ENCODE measurements around the gene ADGRL2. TPM values are rescaled to one million over a fixed set of nuclear protein-coding genes. Genes with fewer than 3 reads are reported as not detected.

The ADGRL2 gene
- total and polyA plus RNA-seq, 9 of the 15 experiments (the other 6 are each of a cell fraction or from before 2014, with no cell fraction given) = 0.03 to 0.15 (median 0.13) TPM; not detected in 6

GRCh38 chr1:81775510-81775909 is 25.2 kb upstream of the ADGRL2 start:
- H3K36me3 ChIP-seq (ENCODE audit: control insufficient read depth, insufficient read depth, low read length) = no peaks in the 10 kb centered on the region
- no TSS peak for BruUV-seq (replicated peaks)
- CTCF ChIA-PET (ENCODE audit: low intra/inter-chr PET ratio) = no interaction called here
- in situ Hi-C loops (cut with MboI) (no loop called here), intact Hi-C loops (cut with micrococcal nuclease) (no loop called here)
- no peak for TF ChIP-seq ZFP1 (CRISPR knock-in tag; IDR thresholded peaks at IDR 0.05)
- no peak for TF ChIP-seq ZNF354B (CRISPR knock-in tag; IDR thresholded peaks at IDR 0.05)
- no peak for TF ChIP-seq HNRNPLL (IDR thresholded peaks at IDR 0.05; ENCODE audit: low read depth, low read length, poor library complexity, severe bottlenecking)
- TF ChIP-seq MNT (conservative IDR thresholded peaks at IDR 0.05) = no peak
- no peak for TF ChIP-seq MECOM (CRISPR knock-in tag; IDR thresholded peaks at IDR 0.05)
- TF ChIP-seq MLX (CRISPR knock-in tag; conservative IDR thresholded peaks at IDR 0.05) = no peak
- TF ChIP-seq ZBTB26 (CRISPR knock-in tag; IDR thresholded peaks at IDR 0.05) = no peak
- no peak for TF ChIP-seq ZNF778 (CRISPR knock-in tag; IDR thresholded peaks at IDR 0.05)
- no peak for TF ChIP-seq HDAC3 (IDR thresholded peaks at IDR 0.05; ENCODE audit: borderline replicate concordance, partially characterized antibody)
- TF ChIP-seq EHMT2 (IDR thresholded peaks at IDR 0.05) = no peak
- no peaks in the 10 kb centered on the region for H3K9me1 ChIP-seq (ENCODE audit: control insufficient read depth, insufficient read depth, low read length)
- H2AFZ ChIP-seq (ENCODE audit: low read depth, low read length) = no peak overlapping the region
- H3K9ac ChIP-seq (ENCODE audit: insufficient read depth in 1 of 2, low read depth in 2 of 2, low read length in 2 of 2) = no peak overlapping the region
- no peaks in the 10 kb centered on the region for H3K4me1 ChIP-seq (replicated peaks in 1 of 2; ENCODE audit: control insufficient read depth in 2 of 2, insufficient read depth in 2 of 2, low read length in 2 of 2)
- H3K27ac ChIP-seq (ENCODE audit: extremely low read depth, low read depth, low read length) = no peak overlapping the region
- ATAC-seq = no peak
- no peak for DNase-seq (ENCODE audit: extremely low read depth in 1 of 4, low spot score in 3 of 4)
- no peaks in the 10 kb centered on the region for H3K79me2 ChIP-seq (ENCODE audit: control insufficient read depth, insufficient read depth, low read length)
- H3K27me3 ChIP-seq (ENCODE audit: control insufficient read depth in 2 of 2, insufficient read depth in 2 of 2, low read length in 2 of 2) = no peaks in the 10 kb centered on the region
- H4K20me1 ChIP-seq (replicated peaks; ENCODE audit: control insufficient read depth, insufficient read depth, low read length) = no peaks in the 10 kb centered on the region
- no peaks in the 10 kb centered on the region for H3K9me3 ChIP-seq (replicated peaks; ENCODE audit: control insufficient read depth, insufficient read depth, low read depth, low read length)
- FAIRE-seq = no peak
- H3K4me2 ChIP-seq (ENCODE audit: insufficient read depth, low read length) = no peak overlapping the region
- H3K4me3 ChIP-seq = no peak overlapping the region
- POLR2A ChIA-PET = no interaction called here
